H1 (cell line): Measurements from ENCODE around the gene CEP89.

Experiments
- CBX5 ChIP-seq: fragments of 300-800, 300-1000 bp; sonication (generic); IDR thresholded peaks from 2 replicates; pipeline ENCODE4 v1.7.1; 2016; ENCODE audit warnings: antibody characterized with exemption, low read length, low read depth
- CTCF ChIP-seq, 3 experiments: IDR thresholded peaks; 1 replicate in 2 of 3; 2 replicates in 1 of 3; pipeline versions ENCODE4 v1.5.1 to v1.6.1; 2011; ENCODE audit warnings: low read length in 3 of 3, mild to moderate bottlenecking in 3 of 3, inconsistent platforms in 2 of 3, low read depth in 1 of 3, moderate library complexity in 1 of 3; ENCODE audit not compliant: insufficient read depth in 1 of 3; ENCODE audit errors: control extremely low read depth in 1 of 3
- GABPA ChIP-seq: IDR thresholded peaks from 2 replicates; pipeline ENCODE4 v1.6.1; 2011; ENCODE audit warnings: mild to moderate bottlenecking, low read length, moderate library complexity, borderline replicate concordance; ENCODE audit not compliant: insufficient read depth
- MAX ChIP-seq: IDR thresholded peaks from 2 replicates; pipeline ENCODE4 v1.6.1; 2012; ENCODE audit warnings: inconsistent platforms
- POLR2A ChIP-seq, 2 experiments: IDR thresholded peaks; 1 replicate in 1 of 2; 2 replicates in 1 of 2; pipeline ENCODE4 v1.6.1; 2011; ENCODE audit warnings: low read depth in 2 of 2, low read length in 2 of 2, mild to moderate bottlenecking in 2 of 2; ENCODE audit errors: control extremely low read depth in 1 of 2
- POLR2AphosphoS5 ChIP-seq: IDR thresholded peaks from 2 replicates; pipeline ENCODE4 v1.6.1; 2011; ENCODE audit warnings: low read depth, low read length

GRCh38 chr19:32857584-32857983 lies 114.2 kb downstream of the CEP89 start:
- no peak for TF ChIP-seq CBX5
- TF ChIP-seq GABPA: no peak
- no peak for TF ChIP-seq MAX
- no peak for TF ChIP-seq POLR2A (IDR thresholded peaks at IDR 0.05; ENCODE audit: control extremely low read depth in 1 of 2, low read depth in 2 of 2, low read length in 2 of 2)
- TF ChIP-seq CTCF (IDR thresholded peaks at IDR 0.05; ENCODE audit: control extremely low read depth in 1 of 3, insufficient read depth in 1 of 3, low read depth in 1 of 3, low read length in 3 of 3): no peak
- no peak for TF ChIP-seq POLR2AphosphoS5
